KMS-11 (cell line): ENCODE results near the gene MIX23.

ENCODE experiments used
- H2AFZ ChIP-seq: fragments of 200-600 bp; sonication (generic); 2 replicates; pipeline ENCODE4 v1.6.1; 2016; ENCODE audit warnings: antibody characterized with exemption, mixed run types, low read depth
- H3K27ac ChIP-seq: fragments of 200-600 bp; sonication (generic); 2 replicates; pipeline ENCODE4 v1.6.1; 2016; ENCODE audit warnings: mild to moderate bottlenecking, mixed run types
- H3K27me3 ChIP-seq: fragments of 200-600 bp; sonication (generic); 2 replicates; pipeline ENCODE4 v1.6.1; 2017; ENCODE audit warnings: mild to moderate bottlenecking, low read depth, mixed run types, moderate library complexity; ENCODE audit not compliant: insufficient read depth
- H3K36me3 ChIP-seq: fragments of 200-600 bp; sonication (generic); 2 replicates; pipeline ENCODE4 v1.6.1; 2017; ENCODE audit warnings: mild to moderate bottlenecking, mixed run types; ENCODE audit not compliant: insufficient read depth
- H3K4me1 ChIP-seq: fragments of 200-600 bp; sonication (generic); 2 replicates; pipeline ENCODE4 v1.6.1; 2016; ENCODE audit warnings: mild to moderate bottlenecking, low read depth, mixed run types; ENCODE audit not compliant: poor library complexity, severe bottlenecking
- H3K4me2 ChIP-seq: fragments of 200-600 bp; sonication (generic); 2 replicates; pipeline ENCODE4 v1.7.0; 2016; ENCODE audit warnings: mild to moderate bottlenecking, mixed run types
- H3K4me3 ChIP-seq: fragments of 200-600 bp; sonication (generic); IDR thresholded peaks from 2 replicates; pipeline ENCODE4 v1.6.1; 2017; ENCODE audit warnings: low read depth, low read length, mixed read lengths; ENCODE audit not compliant: insufficient read depth
- H3K79me2 ChIP-seq: fragments of 200-600 bp; sonication (generic); 2 replicates; pipeline ENCODE4 v1.6.1; 2016; ENCODE audit warnings: low read depth, mixed run types; ENCODE audit not compliant: insufficient read depth
- H3K9ac ChIP-seq: fragments of 200-600 bp; sonication (generic); 2 replicates; pipeline ENCODE4 v1.6.1; 2016; ENCODE audit warnings: mild to moderate bottlenecking, mixed run types
- H4K20me1 ChIP-seq: fragments of 200-600 bp; sonication (generic); 2 replicates; pipeline ENCODE4 v1.6.1; 2016; ENCODE audit warnings: mild to moderate bottlenecking, mixed run types; ENCODE audit not compliant: insufficient read depth
- TF ChIP-seq, protein P1 (sequence below): fragments of 200-600 bp; sonication (generic); conservative IDR thresholded peaks from 2 replicates; pipeline ENCODE4 v1.6.1; 2017; ENCODE audit warnings: low read depth, mild to moderate bottlenecking, antibody characterized with exemption, low read length, moderate library complexity, mixed read lengths

MIX23 gene

DNA sequence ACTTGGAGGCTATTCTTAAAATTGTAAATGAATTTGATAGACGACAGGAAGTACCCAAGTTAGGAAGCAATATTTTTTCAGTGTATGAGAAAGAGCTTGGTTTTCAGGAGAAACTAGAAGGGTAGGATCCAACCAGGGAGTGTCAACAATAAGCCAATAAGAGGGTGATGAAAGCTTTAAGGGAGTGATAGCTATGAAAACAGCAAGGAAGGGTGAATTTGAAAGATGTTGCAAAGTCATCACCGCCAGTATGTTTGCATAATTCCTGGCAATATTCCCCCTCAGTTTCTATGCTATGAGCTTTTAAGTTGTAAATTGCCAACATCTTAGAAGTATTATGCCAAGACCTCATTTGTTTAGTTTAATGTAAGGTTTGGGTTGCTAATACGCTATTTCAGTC lies 69.8 kb downstream of the MIX23 start:
- no peak overlapping the region for H3K4me3 ChIP-seq
- no peak overlapping the region for H2AFZ ChIP-seq
- no peaks in the 10 kb centered on the region for H3K27me3 ChIP-seq
- no peaks in the 10 kb centered on the region for H3K36me3 ChIP-seq
- no peaks in the 10 kb centered on the region for H4K20me1 ChIP-seq
- no peak overlapping the region for H3K27ac ChIP-seq
- H3K9ac ChIP-seq, result no peak overlapping the region
- no peaks in the 10 kb centered on the region for H3K4me1 ChIP-seq
- TF ChIP-seq, protein P1, sequence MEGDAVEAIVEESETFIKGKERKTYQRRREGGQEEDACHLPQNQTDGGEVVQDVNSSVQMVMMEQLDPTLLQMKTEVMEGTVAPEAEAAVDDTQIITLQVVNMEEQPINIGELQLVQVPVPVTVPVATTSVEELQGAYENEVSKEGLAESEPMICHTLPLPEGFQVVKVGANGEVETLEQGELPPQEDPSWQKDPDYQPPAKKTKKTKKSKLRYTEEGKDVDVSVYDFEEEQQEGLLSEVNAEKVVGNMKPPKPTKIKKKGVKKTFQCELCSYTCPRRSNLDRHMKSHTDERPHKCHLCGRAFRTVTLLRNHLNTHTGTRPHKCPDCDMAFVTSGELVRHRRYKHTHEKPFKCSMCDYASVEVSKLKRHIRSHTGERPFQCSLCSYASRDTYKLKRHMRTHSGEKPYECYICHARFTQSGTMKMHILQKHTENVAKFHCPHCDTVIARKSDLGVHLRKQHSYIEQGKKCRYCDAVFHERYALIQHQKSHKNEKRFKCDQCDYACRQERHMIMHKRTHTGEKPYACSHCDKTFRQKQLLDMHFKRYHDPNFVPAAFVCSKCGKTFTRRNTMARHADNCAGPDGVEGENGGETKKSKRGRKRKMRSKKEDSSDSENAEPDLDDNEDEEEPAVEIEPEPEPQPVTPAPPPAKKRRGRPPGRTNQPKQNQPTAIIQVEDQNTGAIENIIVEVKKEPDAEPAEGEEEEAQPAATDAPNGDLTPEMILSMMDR, result no peak
- no peak overlapping the region for H3K4me2 ChIP-seq
- no peaks in the 10 kb centered on the region for H3K79me2 ChIP-seq

GRCh38 chr3:122312826-122313225 lies 70.2 kb downstream of the MIX23 start:
- H3K4me2 ChIP-seq, result no peak overlapping the region

GRCh38 chr3:122310361-122310760 lies 72.7 kb downstream of the MIX23 start:
- Histone ChIP-seq H2AFZ (no peak overlapping the region), H3K4me2 (no peak overlapping the region), H3K27ac (no peak overlapping the region), H3K4me1 (peaks cover 3% of the 10 kb centered on the region), H3K9ac (no peak overlapping the region), H3K79me2 (no peaks in the 10 kb centered on the region), H4K20me1 (no peaks in the 10 kb centered on the region), H3K36me3 (no peaks in the 10 kb centered on the region), H3K4me3 (no peak overlapping the region), H3K27me3 (no peaks in the 10 kb centered on the region)
- TF ChIP-seq, protein P1, result no peak

More at GRCh38 chr3:122312826-122313225, 70.2 kb downstream of the MIX23 start:
- Histone ChIP-seq H3K4me3 (no peak overlapping the region), H3K79me2 (no peaks in the 10 kb centered on the region), H3K36me3 (no peaks in the 10 kb centered on the region), H4K20me1 (no peaks in the 10 kb centered on the region), H3K27ac (no peak overlapping the region), H3K27me3 (no peaks in the 10 kb centered on the region), H3K4me1 (no peaks in the 10 kb centered on the region), H3K9ac (no peak overlapping the region), H2AFZ (no peak overlapping the region)
- TF ChIP-seq, protein P1, result no peak
